Stimulated activated CD8-positive, alpha-beta memory T cell treated with anti-CD3 and anti-CD28 coated beads, Interleukin-4, amount 100 ng/mL, for 1 hour (primary cell): ENCODE data around the gene KPNA1.

Experiments
- DNase-seq, 2 donors: peaks; one replicate each; pipeline ENCODE4 v3.0.0-alpha.2; 2020; ENCODE audit warnings: low read depth in 2 of 2, low spot score in 1 of 2

KPNA1 gene

DNA sequence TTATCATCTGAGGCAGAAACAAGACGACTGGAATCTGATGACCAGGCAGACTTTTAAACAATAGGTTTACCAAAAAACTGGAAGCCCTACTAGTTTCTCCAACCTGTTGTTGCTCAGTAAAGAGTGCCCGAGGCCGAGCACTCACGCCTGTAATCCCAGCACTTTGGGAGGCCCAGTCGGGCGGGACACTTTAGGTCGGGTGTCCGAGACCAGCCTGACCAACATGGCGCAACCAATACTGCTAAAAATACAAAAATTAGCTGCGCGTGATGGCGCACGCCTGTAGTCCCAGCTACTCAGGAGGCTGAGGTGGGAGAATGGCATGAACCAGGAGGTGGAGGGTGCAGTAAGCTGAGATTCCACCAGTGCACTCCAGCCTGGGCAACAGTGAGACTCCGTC is 97.8 kb downstream of the KPNA1 start:
- DNase-seq = no peak

DNA sequence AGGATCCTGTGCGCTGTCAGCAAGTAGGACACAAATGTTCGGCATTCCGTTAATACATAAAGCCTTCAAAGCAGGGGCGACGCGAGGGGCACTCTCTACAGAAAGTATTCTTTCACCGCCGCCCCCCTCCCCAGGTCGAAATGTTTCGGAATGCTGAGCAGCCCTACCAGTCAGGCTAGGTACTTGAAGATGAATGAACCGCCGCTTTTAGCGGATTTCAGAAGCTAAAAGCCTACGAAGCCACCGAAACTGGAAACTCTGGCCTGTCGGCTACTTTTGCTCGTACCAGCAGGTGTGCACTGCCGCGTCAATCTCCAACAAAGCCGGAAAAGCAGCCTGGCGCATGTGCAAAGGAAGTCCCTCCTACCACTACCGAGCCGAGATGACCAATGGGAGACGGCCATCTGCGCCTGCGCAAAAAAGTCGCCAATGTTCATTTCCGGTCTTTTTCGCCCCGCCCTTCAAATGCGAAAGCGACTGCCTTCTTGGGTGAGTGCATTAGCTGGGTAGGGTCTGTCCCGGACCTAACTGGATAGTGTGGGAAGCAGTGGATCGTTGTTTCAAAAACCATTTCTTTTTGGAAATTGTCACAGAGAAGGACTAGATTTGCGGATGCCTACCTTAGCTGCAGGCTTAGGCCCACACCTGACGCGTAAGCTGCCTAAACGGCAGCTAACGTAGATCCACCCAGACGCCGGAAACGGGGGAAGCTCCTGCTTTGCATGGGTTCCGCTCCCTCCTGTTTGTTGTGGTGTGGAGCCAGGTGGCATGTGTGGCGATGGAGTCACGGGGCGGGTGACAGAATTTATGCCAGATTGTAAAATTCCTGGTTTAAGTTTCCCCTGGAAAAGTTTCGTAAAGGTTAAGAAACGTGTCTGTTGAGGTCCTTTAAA is 98.7 kb downstream of the KPNA1 start, which contains the start of gene WDR5B:
Gene WDR5B (minus strand): TSS at position 301 of the 893 bp plus-strand sequence. CDS start 534 bp downstream, outside the sequence.
- DNase-seq = peak; percentile 98

DNA sequence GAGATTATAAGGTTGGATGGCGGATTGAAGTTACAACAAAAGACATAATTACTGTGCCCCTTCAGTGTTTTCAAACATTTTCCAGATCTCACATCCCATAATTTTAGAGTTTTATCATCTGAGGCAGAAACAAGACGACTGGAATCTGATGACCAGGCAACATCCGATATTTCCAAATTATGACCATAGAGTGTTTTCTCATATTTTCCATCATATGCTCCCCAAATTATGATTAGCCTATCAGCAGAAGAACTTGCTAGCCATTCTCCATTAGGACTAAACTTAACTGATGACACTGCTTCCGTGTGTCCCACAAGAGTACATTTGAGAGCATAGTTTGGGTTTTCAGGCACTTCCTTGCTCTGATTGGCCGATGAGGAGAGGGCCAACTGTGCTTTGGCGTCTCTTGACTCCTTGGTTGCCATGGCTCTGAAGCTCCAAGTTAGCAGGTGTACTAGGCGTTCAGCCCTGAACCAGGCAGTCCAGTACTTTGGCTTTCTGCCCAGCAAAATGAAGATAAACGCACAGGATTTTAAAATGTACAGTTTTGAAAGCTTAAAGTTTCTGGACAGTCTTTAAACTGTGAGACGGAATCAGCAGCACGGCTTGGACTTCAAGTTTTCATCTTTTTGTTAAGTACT is 99.5 kb downstream of the KPNA1 start:
- DNase-seq = no peak

DNA sequence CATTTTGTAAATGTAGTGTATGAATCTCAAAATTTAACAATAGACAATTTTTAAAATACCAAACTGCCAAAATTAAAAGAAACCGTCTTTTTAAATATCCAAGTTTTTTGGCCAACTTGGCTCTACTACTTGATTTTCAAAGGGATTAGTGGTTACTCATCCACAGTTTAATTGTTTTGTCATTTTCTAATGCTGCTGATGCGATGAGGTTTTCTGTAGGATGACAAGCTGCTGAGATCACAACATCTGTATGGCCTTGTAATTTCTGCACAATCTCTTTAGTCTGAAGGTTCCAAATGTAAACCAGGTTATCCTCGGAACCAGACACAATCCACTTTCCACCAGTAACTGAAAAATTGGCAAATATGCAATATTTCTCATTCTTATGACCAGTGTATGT is 100.3 kb downstream of the KPNA1 start:
- DNase-seq = no peak

DNA sequence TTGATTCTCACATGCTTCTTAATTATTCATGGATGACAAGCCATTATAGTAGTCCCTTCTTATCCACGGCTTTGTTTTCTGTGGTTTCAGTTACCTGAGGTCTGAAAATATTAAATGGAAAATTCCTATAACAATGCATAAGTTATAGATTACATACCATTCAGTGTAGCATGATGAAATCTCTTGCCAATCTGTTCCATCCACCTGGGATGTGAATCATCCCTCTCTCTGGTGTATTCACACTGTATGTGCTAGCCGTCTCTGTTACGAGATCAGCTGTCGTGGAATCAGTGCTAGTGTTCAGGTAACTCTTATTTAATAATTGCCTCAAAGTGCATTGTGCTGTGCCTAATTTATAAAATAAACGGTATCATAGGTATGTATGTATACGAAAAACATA is 104.1 kb downstream of the KPNA1 start:
- no peak for DNase-seq

DNA sequence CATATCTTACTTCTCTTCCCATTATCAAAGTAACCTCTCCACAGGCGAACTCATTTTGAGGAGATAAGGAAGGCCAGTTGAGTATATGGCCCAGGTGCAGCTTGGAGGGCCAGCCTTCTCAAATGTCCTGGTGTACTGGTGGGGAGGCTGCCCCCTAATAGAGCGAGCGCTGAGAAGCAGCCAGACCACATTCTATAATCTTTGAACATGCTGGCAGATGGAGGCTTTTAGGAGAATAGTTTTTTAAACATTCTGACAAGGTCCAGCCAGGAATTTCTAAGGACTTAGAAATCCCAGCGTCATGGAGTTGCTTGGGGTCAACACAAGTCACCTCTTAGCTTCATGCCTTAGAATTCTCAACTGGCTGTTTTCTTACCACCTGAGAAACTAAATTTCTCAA is 104.6 kb downstream of the KPNA1 start:
- no peak for DNase-seq

DNA sequence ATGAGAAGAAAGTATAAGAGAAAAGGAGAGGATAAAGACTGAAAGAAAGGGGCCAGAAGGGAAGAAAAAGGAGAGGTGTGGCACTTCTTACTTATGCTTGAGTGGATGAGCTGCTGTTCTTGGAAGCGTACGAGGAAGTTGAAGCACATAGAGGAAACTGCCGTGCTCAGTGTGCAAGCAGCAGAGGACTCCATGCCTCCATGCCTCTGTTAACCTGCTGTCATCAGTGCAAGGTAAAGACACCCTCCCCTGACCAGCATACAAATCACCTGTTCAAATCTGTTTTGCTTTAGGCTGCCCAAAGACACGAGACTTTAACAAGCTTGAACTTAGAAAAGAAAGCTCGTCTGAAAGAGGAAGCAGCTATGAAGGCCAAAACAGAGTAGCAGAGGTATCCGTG is 105.3 kb downstream of the KPNA1 start:
- no peak for DNase-seq

DNA sequence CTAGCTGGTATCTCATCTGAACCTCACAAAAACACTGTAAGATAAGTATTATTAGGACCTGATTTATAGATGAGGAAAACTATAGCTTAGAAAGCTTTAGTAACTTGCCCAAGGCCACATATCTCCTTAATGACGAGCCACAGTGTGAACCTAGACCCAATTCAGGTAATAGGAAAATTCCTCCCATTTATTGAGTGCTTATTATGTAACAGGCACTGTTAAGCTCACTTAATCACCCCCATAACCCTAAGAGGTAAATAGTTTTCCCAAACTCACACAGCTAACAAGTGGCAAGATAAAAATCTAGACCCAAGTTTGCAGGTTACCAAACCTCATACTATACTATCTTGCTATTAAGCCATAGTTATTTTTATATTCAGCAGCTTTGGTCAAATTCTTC is 106.8 kb downstream of the KPNA1 start:
- no peak for DNase-seq

DNA sequence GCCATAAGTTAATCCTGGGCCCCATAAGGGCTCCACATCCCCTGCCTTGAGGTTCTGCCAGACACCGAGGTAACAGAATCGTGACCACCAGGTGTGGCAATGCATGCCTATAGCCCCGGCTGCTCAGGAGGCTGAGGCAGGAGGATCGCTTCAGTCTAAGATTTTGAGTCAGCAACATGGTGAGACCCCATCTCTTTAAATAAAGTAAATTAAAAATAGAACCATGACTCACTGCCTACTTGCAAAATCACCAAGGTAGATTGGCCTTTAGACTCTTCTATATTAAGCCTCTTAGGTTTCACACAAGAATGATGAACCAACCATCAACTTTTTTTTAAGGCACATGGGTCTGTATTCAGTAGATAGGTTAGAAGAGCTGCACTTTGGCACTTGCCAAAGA is 108.5 kb downstream of the KPNA1 start:
- no peak for DNase-seq

DNA sequence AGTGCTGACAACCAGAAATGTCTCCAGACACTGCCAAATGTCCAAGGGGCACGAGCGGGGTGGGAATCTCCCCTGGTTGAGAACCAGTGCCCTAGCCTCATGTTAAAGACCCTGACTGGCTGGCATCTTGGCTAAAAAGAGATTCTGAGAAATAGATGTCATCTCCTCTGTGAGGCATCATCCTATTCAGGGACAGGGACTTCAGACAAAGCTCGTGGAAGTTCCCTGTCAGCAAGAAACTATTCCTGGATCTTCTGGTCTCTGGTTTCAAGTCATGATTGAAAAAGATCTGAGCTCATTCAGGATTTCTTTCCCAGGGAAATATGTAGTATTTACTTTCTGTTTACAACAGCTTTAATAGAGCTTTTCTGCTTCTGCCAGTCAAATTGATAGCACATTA is 109.7 kb downstream of the KPNA1 start:
- no peak for DNase-seq

DNA sequence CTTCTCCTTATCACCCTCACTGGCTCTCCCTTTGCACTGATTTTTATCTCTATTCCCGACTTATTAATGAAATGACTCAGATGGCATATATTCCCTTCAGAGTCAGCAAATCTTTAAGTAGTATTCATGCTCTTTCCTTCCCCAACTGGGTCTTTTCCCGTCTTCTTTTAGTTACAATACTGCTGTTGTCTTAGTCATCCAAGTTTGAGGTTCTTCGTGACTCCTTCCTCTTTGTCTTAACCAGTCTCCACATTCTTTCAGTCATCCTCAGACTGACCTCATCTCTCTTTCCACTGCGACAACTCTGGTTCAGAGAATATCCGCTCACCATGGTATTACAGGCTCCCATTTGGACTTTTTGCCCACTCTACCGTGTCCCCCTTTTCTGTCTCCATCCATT is 111.2 kb downstream of the KPNA1 start:
- DNase-seq = no peak

DNA sequence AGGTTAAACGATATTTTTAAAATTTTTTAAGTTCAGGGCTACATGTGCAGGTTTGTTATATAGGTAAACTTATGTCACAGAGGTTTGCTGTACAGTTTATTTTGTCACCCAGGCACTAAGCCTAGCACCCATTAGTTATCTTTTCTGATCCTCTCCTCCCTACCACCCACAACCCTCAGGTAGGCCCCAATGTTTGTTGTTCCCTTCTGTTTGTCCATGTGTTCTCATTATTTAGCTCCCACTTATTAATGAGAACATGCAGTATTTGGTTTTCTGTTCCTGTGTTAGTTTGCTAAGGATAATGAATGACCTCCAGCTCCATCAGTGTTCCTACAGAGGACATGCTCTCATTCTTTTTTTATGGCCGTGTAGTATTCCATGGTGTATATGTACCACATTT is 115.8 kb downstream of the KPNA1 start:
- DNase-seq = no peak

DNA sequence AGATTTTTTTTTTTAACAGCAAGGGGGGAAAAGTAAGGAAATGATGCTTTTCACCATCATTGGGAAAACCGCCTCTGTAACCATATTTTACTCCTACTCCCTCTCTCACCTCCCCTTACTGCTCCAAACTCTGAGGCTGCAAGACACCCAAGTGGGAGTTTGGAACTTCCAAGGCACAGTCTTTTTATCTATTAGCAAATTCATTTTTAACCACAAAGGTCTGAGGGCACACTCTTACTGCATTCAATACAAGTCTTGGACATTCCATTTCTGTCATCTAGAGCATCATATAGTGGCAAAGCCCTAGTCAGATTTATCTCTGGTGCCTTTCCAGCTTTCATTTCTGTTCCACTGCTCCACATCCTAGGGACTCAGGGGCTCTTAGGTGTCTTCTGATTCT is 117.5 kb downstream of the KPNA1 start:
- no peak for DNase-seq

DNA sequence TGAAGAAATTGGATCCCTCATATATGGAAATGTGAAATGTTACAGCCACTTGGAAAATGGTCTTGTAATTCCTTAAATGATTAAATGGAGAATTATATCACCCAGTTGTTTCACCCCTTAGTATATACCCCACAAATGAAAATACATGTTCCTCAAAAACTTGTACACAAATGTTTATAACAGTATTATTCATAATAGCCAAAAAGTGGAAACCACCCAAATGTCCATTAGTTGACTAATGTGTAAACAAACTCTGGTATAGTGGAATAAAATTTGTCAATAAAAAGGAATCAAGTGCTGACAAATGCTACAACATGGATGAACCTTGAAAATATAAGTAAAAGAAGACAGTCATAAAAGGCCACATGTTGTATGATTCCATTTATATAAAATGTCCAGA is 118.2 kb downstream of the KPNA1 start:
- no peak for DNase-seq

DNA sequence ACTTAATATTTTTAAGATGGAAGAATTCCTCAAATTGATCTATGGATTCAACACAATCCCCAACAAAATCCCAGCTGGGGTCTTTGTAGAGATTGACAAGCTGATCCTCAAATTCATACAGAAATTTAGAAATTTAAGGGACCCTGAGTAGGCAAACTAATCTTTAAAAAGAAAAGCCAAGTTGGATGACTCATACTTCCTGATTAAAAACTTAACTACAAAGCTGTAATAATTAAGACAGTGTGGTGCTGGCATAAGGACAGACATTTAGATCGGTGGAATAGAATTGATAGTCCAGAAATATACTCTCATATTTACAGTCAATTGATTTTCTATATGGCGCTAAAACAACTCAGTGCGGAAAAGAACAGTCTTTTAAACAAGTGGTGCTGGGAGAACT is 119.2 kb downstream of the KPNA1 start:
- DNase-seq = no peak

DNA sequence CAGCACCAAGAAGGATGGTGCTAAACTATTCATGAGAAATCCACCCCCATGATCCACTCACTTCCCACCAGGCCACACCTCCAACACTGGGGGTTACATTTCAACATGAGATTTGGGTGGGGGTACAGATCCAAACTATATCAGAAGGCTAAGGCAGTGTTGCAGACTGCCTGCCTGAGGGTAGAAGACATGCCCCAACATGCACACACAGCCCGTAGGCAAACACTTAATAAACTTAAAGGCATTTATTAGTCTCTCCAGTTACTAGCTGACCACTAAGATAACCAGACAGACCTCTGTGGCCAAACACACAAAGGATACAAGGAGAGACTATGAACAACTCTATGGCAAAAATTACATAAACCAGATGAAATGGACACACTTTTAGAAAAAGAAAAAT is 120.6 kb downstream of the KPNA1 start:
- no peak for DNase-seq

DNA sequence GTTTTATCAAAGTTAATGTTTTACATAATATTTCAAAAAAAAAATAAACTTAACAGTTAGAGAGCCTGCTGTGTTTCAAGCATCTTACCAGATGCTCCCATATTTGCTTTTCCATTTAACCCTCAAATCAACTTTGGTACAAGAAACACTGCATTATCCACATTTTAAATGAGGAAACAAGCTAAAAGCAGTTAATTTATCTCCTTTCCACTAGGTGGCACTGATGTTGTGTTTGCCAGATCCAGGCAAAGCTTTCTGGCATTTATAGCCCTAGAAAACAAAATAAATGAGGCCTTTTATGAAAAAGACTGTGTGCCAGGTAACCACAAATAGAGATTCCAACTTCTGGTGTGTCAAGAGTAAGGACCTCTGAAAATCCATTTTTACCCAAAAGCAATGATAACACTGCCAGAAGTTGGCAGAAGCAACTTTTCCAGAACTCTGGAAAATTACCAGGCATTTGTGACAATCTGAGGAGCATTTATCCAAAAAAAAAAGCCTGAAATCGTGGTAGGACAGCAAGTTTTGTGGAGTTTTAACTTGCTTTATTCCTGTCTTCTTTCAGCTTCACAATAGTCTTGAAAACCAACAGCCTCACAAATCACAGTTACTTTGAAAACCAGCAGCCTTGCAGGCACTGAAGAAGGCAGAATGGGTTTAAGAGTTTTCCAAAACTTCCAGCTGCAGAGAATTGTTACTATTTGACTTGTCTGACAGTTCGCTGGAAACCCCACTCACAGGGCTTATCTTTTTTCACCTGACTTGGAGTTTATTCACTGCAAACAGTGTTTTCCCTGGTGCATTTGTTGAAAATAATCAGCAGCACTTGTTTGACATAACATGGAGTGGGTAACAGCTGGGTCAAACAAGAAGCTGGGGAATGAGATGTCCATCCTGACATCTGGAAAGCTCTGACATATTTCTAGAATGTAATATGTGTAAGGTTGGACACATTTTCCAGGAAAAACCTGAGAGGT is 121.6 kb downstream of the KPNA1 start:
- DNase-seq = no peak

DNA sequence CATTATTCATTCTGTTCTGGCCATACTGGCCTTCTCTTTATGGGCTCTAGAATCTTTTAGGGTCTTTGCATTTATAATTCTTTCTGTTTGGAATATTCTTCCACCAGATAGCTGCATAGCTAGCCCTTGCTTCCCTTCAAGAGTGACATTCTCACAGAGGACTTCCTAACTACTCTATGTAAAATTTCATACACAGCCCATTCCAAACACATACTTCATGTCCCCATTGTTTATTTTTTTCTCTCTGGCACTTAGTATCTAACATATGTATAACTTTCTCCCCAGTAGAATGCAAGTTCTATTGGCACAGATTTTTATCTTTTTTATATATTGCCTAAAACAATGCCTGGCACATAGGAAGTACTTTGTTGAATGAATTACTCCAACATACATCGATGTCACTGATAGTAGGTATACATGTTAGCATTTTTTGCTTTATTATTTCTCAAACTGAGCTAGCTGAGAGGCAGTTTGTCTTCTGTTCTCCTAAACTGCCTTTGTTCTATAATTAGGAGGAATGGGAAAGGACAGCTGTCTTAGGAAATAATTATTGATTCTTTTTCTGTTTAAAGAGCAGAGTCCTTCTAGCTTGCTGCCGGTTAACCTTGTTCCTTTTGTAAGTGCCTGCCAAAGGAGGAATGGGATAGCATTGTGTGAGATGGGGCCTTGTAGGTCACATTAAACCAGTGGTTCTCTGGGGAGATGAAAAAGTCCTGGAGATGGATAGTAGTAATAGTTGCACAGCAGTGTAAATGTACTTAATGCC is 122.9 kb downstream of the KPNA1 start:
- no peak for DNase-seq

DNA sequence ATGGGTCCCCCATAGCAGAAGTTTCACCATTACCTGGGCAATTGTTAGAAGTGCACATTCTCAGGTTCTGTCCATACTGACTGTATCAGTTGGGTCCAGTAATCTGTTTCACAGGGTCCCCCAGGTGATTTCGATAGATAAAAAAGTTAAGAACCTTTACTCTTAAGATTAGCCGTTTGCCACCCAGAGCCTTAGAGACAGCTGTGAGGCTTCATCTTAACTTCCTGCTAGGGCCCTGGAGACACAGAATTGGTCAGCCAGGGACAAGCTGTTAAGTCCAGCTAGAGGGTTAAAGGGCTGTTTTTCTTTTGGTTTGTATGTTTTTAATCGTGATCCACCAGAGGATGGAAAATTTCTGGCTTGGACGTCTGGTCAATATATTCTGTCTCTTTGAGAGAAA is 124.1 kb downstream of the KPNA1 start:
- no peak for DNase-seq

DNA sequence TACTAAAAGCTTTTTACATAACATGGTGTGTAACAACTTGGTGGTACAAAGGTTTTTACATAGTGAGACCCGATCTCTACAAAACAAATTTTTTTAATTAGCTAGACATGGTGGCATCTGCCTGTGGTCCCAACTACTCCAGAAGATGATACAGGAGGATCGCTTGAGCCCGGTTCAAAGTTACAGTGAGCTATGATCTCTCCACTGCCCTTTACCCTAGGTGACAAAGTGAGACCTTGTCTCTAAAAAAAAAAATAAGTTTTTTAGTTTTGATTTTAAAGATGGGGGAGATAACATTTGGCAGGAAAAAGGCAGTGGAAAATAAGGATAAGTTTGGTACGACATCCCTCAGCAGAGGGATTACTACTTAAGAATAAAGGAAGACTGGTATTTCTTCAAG is 124.8 kb downstream of the KPNA1 start:
- DNase-seq = no peak

DNA sequence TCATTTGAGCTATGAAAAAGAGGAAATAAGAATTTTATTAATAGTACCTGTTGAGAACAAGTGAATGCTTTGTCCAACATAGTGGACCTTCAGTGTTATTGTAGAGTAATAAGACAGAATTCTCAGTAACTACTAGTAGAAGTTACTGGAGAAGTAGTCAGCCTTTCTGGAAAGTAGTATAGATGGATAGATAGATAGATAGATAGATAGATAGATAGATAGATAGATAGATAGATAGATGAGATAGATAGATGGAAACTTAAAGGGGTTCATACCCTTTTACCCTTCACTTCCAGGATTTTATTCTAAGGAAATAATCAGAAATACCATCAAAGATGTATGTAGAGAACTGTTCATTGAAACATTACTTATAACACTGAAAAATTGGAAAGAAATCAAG is 125.5 kb downstream of the KPNA1 start:
- DNase-seq = no peak
